AG09319 (cell line): ENCODE measurements around the gene PPP1R12A.
"Not testable (repeated sequence)": the region's sequence is repeated elsewhere in the genome, so short reads cannot be mapped to it uniquely, and the experiment has no call there.

ENCODE experiments used
- DNase-seq: peaks from one replicate; pipeline ENCODE4 v3.0.0-alpha.2; 2010; ENCODE audit warnings: low read depth; ENCODE audit errors: extremely low read depth
- TF ChIP-seq, protein P1 (sequence below): IDR thresholded peaks from 2 replicates; pipeline ENCODE4 v1.5.1; 2011; ENCODE audit warnings: low read depth, mild to moderate bottlenecking, inconsistent platforms, low read length, moderate library complexity

The PPP1R12A gene

DNA sequence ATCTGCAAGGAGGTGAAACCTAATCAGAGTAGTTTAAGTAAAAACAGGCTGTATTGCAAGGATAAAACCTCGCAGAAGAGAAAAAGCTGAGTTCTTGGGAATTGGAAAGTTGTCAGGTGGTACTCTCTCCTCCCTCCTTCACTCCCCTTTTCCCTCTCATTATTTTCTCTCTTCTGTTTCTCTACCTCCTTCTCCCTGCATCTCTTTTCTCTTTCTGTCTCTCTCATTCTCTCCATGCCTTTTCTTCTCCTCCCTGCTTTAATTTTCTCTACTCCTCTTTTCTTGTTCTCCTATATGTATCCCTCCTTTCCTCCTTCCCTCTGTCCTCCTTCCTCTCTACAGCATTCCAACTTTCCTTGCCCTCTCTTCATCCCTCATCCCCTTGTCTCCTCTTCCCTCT lies 14.2 kb upstream of the PPP1R12A start:
- TF ChIP-seq, protein P1, sequence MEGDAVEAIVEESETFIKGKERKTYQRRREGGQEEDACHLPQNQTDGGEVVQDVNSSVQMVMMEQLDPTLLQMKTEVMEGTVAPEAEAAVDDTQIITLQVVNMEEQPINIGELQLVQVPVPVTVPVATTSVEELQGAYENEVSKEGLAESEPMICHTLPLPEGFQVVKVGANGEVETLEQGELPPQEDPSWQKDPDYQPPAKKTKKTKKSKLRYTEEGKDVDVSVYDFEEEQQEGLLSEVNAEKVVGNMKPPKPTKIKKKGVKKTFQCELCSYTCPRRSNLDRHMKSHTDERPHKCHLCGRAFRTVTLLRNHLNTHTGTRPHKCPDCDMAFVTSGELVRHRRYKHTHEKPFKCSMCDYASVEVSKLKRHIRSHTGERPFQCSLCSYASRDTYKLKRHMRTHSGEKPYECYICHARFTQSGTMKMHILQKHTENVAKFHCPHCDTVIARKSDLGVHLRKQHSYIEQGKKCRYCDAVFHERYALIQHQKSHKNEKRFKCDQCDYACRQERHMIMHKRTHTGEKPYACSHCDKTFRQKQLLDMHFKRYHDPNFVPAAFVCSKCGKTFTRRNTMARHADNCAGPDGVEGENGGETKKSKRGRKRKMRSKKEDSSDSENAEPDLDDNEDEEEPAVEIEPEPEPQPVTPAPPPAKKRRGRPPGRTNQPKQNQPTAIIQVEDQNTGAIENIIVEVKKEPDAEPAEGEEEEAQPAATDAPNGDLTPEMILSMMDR = no peak

DNA sequence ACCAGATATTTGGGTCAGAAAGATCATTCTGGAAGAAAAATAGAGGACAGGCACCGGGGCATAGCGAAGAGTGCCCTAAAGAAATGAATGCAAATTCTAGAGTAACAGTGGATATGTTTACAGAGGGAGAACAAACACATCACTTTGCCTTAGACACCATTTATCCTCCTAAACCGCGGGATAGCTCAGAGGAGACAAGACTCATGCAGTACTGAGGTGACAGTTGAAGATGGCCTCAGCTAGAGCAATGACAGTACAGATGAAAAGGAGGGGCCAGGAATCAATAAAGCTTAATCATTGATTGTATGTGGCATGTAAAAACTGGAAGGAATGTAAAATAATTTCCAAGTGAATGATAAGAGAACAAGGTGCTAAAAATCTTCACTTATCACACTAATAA lies 10.5 kb upstream of the PPP1R12A start:
- DNase-seq = no peak
- TF ChIP-seq, protein P1 = no peak

More for the DNA sequence above, 14.2 kb upstream of the PPP1R12A start:
- no peak for DNase-seq

DNA sequence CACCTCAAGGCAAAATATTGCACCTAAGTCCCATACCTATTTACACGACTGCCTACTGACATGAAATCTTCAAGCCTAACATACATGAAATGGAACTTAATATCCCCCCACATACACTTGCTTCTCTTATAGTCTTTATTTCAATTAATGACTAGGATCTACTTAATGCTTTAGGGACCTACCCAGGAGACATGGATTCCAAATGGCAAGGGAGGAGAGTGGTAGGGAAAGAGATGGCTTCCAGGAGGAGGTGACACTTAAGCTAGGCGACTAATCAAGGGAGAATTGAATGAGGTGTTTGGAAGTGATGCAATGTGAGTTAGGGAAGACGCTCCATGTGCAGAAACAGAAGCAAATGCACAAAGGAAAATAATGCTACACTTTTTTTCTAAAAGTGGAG lies 9.7 kb upstream of the PPP1R12A start:
- DNase-seq = no peak

DNA sequence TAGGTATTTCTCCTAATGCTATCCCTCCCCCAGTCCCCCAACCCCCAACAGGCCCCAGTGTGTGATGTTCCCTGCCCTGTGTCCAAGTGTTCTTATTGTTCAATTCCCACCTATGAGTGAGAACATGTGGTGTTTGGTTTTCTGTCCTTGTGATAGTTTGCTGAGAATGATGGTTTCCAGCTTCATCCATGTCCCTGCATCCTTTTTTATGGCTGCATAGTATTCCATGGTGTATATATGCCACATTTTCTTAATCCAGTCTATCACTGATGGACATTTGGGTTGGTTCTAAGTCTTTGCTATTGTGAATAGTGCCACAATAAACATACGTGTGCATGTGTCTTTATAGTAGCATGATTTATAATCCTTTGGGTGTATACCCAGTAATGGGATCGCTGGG lies 7.9 kb upstream of the PPP1R12A start:
- DNase-seq = not testable (repeated sequence)

More for the DNA sequence above, 9.7 kb upstream of the PPP1R12A start:
- TF ChIP-seq, protein P1 = no peak

DNA sequence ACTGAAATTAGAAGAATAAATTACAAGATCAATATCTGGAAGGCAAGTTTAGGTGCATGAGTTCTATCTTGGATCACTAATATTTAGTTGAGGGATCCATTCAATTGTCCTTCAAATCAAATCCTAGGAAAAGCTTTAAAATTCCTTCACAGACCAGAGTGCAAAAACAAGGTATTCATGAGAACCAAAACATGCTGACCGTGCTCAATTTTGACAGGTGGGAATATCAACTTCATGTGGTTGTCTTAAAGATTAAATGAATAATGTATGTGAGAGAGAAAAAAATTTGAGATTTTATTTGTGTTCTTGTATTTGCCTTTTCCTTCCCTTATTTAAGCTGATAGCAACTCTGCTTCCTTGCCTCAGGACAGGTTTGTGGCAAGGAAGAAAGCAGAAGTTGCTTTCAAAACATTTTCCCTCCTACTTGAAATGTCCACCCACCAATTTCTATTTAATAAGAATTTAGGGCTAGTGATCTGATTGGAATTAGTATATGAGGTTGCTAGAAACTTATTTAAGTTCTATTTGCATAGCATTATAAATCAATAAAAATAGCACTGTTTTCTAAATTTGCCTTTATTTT lies 4.9 kb upstream of the PPP1R12A start:
- TF ChIP-seq, protein P1 = no peak
- no peak for DNase-seq

DNA sequence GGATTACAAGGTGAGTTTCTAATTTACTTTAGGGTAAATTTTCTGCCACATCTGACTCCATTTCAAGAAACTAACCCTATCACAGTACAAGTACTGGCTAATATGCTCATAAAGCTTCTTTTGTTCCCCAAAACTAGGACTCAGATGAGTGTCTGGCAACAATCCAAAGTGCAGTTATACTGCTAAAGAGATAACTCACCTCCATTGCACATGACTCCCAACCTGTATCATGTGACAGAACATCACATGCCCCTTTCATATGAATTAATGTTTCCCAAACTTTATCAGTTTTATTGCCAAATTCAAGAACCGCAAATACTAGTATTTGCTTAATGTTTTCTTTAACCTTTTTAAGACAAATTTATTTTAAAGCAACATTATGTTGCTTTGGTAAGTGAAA lies 3.9 kb upstream of the PPP1R12A start:
- TF ChIP-seq, protein P1 = no peak
- DNase-seq = no peak

DNA sequence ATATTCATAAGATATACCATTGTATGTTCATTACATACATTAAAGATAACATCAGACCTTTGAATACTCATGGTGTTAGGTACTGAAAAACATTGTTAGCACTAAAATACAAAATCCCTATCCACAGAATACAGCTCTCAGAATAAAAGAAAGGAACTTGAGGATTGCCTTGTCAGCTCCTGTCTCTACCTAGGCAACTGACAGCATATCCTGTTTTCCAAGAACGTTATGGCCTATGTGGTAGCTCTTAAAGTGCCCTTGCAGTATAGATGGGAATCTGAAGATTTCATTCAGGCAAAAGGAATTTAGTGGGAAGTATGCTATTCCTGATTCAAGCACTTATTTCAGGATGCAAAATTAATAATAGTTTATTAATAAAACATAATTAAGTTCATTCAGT lies 1.8 kb upstream of the PPP1R12A start:
- TF ChIP-seq, protein P1 = no peak
- DNase-seq = no peak
